ENCODE data around the gene DICER1.

Gene DICER1

DNA sequence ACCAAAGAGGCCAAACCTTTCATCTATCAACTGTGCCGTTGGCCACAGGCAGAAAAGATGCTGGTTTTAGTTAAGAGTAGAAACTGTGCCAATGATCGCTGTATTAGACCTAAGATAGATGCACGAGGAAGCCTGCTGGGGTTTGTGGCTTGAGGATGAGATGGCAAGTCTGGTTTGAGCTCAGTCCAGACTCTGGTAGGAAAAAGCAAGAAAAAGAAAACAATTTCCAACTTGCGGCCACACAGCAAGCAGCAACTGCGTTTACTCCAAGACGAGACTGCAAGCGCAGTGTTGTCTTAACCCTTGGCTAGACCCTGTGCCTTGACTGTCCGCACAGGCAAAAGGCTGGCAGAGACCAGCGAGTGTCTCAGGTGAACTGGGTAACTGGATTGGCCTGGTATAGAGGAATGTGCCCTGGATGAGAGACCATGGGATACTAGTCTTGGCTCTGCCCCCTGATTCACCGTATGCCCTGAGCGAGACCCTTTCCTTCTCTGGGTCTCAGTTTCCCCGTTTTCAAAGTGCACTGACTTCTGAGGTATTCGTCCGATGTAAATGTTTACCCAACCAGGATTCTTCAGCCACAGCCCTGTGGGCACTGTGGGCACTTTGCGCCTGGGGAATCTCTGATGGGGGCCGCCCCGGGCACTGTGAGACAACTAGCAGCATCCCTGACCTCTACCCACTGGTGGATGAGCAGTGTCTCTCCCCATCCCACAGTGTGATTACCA, 113.4 kb downstream of the DICER1 start:
- no peak for DNase-seq (ENCODE audit: low read depth, low spot score)
- in situ Hi-C loops (cut with HindIII; ENCODE audit: low sequenced_read_pairs), result no loop called here
- H3K4me3 ChIP-seq (ENCODE audit: low read depth, low read length), result no peak overlapping the region
- no peak for TF ChIP-seq CTCF (IDR thresholded peaks at IDR 0.05; ENCODE audit: low read depth, low read length)

DNA sequence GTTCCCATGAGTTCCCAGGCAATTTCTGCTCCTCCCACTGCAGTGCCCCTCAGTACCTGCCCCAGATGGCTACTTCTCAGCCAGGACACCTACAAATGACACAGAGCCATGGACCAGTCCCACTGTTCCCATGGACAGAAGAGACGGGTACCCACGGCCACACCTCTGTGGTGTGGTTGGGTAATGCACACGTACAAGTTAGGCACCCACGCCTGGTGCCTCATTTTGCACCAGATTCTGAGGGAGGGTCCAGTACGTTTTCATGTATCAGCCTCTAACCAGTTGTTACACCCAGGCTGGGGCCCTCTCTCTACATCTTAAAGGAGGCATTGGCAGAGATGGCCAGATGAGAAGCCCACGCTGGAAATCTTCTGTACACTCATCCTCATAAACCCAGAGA, 114.0 kb downstream of the DICER1 start:
- in situ Hi-C loops (cut with HindIII; ENCODE audit: low sequenced_read_pairs), result no loop called here
- H3K4me3 ChIP-seq (ENCODE audit: low read depth, low read length), result no peak overlapping the region
- no peak for DNase-seq (ENCODE audit: low read depth, low spot score)
- no peak for TF ChIP-seq CTCF (IDR thresholded peaks at IDR 0.05; ENCODE audit: low read depth, low read length)

- no peak for DNase-seq (ENCODE audit: low read depth, low spot score)
- in situ Hi-C loops (cut with HindIII; ENCODE audit: low sequenced_read_pairs), result no loop called here
- no peak overlapping the region for H3K4me3 ChIP-seq (ENCODE audit: low read depth, low read length)
- TF ChIP-seq CTCF (IDR thresholded peaks at IDR 0.05; ENCODE audit: low read depth, low read length), result no peak
These were observed 115.8 kb downstream of the DICER1 start for GRCh38 chr14:95041477-95042020.

GRCh38 chr14:95040708-95041476, 116.4 kb downstream of the DICER1 start:
- DNase-seq (ENCODE audit: low read depth, low spot score), result peak; percentile 3
- in situ Hi-C loops (cut with HindIII; ENCODE audit: low sequenced_read_pairs), result no loop called here
- no peak overlapping the region for H3K4me3 ChIP-seq (ENCODE audit: low read depth, low read length)
- TF ChIP-seq CTCF (IDR thresholded peaks at IDR 0.05; ENCODE audit: low read depth, low read length), result no peak

GRCh38 chr14:95039993-95040348, 117.4 kb downstream of the DICER1 start:
- no peak overlapping the region for H3K4me3 ChIP-seq (ENCODE audit: low read depth, low read length)
- DNase-seq (ENCODE audit: low read depth, low spot score), result no peak
- in situ Hi-C loops (cut with HindIII; ENCODE audit: low sequenced_read_pairs), result no loop called here
- TF ChIP-seq CTCF (IDR thresholded peaks at IDR 0.05; ENCODE audit: low read depth, low read length), result no peak

- no peak for DNase-seq (ENCODE audit: low read depth, low spot score)
- no peak for TF ChIP-seq CTCF (IDR thresholded peaks at IDR 0.05; ENCODE audit: low read depth, low read length)
- no peak overlapping the region for H3K4me3 ChIP-seq (ENCODE audit: low read depth, low read length)
- in situ Hi-C loops (cut with HindIII; ENCODE audit: low sequenced_read_pairs), result no loop called here
These were observed 117.9 kb downstream of the DICER1 start for GRCh38 chr14:95039259-95039992.

All from astrocyte of the spinal cord (primary cell).